Dermis blood vessel endothelial cell (primary cell): ENCODE data around the gene RAB40B. TPM values are rescaled to one million over a fixed set of nuclear protein-coding genes. Genes with fewer than 3 reads are reported as not detected.
"Not testable (repeated sequence)": the region's sequence is repeated elsewhere in the genome, so short reads cannot be mapped to it uniquely, and the experiment has no call there.

Source experiments
- DNase-seq: peaks from one replicate; pipeline ENCODE4 v3.0.0; 2010
- total RNA-seq: library from RNA; depleted of rRNA; stranded (reverse); fragments of >200 nt; gene quantifications from 2 replicates; pipeline ENCODE4 v1.2.3, GENCODE V29; 2014

Gene RAB40B
- total RNA-seq, 1 donor from 2014 or later: 5.8 TPM

DNA sequence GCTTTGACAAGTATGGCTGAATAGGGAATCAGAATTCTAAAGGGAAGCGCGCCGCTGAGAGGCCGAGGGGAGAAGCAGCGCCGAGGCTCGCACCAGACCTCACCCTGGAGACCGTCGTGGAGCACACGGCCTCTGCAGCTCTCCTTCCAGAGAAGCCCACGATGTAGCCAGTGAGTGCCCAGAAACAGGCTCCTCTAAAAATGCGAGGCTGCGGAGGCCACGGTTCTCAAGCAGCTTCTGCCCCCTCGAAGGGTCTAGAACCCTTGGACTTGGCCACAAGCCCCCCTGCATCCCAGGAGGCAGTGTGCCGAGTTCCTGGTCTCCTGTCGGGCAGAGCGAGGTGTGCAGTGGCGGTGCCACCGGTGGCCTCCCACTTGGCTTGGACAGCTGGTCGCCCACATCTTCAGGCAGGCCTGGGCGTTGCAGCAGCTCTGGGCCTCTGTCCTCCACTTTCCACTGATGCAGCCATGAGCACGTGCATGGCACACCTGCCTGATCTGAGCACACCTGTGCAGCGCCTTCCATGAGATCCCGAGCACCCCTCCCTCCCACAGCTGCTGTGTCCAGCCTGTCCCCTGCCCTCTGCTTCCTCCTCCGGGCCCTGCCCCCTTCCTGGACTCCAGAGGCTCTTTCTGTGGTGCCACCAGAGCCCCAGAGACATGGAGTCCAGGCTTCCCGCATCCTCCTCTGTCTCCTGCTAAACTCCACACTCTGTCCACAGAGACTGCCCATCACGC, 31.4 kb downstream of the RAB40B start:
- DNase-seq: no peak

DNA sequence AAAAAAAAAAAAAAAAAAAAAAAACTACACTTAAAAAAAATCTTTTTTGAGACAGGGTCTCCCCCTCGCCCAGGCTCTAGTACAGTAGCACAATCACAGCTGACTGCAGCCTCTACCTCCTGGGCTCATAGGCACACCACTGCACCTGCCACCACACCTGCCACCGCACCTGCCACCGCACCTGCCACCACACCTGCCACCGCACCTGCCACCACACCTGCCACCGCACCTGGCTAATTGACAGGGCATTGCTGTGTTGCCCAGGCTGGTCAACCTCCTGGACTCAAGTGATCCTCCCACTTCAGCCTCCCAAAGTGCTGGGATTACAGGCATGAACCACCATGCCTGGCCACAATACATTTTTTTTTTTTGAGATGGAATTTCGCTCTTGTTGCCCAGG, 32.6 kb downstream of the RAB40B start:
- no peak for DNase-seq

DNA sequence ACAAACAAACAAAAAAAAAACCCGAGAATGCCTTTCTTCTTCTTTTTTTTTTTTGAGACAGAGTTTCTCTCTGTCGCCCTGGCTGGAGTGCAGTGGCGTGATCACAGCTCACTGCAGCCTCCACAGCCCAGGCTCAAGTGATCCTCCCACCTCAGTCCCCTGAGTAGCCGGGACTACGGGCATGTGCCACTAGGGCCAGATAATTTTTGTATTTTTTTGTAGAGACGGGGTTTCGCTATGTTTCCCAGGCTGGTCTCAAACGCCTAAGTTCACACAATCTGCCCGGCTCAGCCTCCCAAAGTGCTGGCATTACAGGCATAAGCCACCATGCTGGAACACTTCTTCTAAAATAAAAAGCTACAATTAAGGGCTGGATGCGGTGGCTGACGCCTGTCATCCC, 33.3 kb downstream of the RAB40B start:
- no peak for DNase-seq

DNA sequence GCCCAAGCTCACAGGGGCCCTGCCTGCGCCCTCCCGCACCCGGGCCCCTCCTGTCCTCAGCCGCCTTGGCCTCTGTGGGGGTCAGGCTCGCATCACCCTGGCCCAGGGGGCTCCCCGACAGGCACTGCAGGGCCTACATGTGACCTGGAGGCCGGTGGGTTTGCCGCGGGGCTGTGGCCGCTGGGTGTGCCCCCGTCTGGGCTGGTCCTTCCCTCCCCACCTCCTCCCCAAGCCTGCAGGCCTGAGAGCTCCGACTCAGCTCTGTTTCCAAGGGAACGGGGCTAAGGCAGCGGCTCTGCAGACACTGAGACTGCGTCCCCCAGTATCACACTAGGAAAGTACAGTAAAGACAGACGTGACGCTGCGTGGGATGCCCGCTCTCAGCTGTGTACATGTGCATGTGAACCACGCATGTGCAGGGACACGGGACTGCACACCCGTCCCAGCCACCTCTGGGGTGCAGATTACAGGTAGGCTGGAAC, 33.8 kb downstream of the RAB40B start:
- DNase-seq: no peak

DNA sequence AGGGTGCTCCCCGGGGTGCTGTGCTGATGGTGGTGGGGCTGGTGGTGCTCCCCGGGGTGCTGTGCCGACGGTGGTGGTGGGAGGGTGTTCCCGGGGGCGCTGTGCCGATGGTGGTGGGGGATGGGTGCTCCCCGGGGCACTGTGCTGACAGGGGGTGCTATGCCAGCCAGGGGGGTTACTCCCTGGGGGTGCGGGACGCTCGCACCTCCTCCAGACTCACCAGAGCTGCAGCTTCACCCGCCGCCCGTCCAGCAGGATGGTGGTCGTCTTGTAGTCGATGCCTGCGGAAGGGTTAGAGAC, 34.3 kb downstream of the RAB40B start:
- no peak for DNase-seq

DNA sequence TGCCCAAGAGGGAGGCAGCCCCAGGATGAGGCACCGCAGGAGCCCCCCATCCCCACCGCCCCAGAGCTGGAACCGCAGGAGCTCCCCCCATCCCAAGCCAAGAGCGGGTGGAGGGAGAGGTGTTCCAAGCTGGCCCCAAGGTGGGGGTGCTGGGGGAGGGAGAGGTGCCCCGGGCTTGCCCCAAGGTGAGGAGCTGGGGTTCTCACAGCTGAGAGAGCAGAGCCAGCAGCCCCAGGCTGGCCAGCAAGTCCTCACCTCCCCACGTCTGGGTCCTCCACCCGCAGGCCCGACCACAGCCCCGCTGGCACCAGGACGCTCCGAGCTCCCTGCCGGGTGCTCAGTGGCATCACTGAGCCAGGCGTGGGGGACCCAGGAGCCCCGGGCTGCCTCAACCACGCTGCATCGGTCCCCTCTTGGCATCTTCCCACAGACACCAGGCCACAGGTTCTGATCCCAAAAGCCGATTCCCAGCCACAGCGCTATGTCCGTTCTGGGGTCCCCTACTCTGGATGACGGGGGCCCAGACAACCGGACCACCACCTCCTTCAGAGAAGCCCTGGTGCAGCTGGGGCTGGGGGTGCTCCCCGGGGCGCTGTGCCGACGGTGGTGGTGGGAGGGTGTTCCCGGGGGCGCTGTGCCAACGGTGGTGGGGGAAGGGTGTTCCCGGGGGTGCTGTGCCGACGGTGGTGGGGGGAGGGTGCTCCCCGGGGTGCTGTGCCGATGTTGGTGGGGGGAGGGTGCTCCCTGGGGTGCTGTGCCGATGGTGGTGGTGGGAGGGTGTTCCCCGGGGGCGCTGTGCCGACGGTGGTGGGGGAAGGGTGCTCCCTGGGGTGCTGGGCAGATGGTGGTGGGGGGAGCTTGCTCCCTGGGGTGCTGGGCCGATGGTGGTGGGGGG, 34.9 kb downstream of the RAB40B start:
- no peak for DNase-seq

DNA sequence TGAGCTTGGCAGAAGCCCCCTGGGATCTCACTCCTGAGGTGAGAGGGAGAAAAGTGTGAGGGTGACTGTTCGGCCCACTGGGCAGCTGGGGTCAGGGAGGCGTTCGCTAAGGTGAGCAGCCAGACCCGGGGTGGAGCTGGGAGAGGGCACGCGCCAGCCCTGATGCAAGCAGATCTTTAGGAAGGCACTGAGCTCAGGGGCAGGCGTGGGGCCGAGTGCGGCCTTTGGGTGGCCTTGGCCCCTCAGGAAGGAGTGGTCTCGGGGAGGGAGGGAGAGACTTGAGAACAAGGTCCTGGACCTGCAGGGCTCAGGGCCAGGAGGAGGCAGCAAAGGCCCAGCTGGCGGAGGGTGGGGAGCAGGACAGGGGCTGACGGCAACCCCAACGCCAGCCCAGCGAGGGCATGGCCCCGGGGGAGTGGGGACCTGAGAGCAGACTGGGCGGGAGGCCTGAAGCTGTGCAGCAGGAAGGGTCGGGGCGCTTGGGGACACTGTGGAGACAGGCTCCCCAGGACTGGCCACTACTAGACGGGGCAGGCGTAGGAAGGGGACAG, 35.7 kb downstream of the RAB40B start:
- DNase-seq: no peak

DNA sequence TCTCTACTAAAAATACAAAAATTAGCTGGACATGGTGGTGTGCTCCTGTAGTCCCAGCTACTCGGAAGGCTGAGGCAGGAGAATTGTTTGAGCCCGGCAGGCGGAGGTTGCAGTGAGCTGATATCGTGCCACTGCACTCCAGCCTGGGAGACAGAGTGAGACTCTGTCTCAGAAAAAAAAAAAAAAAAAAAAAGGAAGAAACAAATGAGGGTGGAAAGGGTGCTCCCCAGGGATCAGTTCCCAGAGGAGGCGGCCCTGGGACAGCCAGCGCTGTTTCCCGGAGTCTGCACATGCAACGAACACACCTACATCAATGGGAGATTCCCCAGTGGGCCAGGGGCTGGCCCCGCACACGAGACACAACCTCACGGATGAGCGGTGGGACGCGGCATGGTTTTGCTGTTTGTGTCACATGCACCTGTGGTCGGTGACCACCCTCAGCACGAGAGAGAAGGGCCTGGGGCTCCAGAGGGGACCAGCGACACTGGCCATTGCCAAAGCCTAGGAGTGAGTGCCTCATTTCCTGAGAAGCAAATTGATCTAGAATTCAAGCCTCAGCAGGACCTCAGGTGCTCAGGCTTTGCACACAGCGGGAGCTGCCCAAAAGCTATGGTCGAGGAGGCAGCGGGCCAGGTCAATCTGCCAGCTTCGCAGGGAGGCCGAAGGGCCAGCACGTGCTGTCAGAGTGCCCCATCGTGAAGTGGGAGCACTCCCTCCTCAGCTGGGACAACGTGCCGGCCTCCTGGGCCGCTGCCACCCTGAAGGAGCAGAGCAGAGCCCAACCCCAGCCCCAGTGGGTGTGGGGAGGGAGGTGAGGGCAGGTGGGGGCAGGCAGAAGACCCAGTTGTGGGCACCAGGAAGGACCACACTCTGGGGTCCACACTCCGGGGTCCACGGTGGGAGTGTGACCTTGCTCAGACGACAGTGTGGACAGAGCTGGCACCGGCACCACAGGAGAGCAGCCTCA, 36.5 kb downstream of the RAB40B start:
- DNase-seq: no peak

DNA sequence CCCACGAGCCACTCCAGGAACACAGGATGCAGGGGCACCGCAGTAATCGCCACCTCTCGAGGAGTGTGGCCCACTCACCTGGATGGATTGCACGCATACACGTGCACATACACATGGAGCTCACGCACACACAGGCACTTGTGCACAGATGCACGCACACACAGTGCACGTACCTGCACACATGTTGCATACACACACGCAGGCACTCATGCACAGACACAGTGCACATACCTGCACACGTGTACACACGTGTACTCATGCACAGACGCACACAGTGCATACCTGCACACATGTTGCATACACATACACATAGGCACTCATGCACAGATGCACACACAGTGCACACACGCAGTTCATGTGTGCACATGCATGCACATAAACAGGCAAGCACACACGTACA, 38.6 kb downstream of the RAB40B start:
- DNase-seq: no peak

DNA sequence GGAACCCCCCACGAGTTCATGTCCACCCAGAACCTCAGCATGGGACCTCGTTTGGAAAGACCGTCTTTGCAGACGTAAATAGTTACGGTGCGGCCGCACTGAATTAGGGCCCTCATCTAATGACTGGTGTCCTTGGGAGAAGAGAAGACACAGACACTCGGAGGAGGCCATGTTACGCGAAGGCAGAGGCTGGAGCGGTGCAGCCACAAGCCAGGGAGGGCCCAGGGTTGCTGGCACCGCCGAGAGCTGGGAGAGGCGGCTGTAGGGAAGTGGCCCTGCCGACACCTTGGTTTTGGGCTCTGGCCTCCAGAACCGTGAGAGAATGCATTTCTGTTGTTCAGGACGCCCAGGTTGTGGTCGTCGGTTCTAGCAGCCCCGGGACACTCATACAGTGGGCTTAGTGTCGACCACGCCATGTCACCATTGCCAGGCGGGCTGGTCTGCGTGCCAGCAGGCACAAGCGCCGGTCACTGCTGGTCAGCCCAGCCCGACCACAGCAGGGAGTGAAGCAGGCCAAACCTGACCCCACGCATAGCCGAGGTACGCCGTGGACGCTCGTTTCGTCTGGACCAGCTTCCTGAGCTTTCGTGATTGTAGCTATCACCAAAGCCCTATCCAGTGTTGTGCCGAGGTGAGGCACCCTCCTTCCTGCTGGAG, 39.6 kb downstream of the RAB40B start:
- DNase-seq: no peak

DNA sequence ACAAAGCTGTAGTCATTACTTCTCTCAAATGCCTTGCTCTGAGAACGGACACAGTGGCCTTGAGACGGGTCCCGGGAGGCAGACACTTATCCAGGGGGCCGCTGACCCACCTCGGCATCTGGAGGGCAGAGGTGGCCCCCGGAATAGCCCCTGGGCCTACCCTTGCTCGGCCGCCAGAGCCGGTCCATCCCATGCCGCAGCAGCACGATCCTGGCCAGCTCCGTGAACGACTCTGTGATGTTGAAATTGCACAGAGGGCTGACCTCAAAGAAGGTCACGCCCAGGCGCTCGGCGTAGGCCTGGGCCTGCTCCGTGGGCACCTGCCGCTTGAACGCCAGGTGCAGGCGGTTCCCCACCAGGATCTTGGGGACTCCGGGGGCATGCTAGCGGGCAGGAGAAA, 40.2 kb downstream of the RAB40B start:
- no peak for DNase-seq

DNA sequence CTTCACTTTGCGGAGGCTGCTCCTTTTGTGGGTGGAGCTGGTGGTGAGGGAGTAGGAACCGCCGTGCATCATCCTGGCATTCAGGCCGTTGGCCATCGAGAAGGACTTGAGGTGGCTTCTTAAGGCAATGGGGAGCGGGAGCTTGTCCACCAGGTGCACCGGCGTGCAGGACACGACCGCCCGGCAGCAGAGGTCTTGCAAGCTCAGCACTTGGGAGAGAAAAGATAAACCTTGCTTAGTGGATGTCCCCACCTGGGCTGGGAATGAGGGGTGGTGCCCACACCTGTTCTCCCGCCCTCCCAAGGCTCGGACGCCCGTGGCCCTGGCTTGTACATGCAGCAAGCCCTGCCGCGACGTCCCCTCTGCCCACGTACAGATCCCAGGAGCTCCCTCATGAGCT, 40.6 kb downstream of the RAB40B start:
- no peak for DNase-seq

DNA sequence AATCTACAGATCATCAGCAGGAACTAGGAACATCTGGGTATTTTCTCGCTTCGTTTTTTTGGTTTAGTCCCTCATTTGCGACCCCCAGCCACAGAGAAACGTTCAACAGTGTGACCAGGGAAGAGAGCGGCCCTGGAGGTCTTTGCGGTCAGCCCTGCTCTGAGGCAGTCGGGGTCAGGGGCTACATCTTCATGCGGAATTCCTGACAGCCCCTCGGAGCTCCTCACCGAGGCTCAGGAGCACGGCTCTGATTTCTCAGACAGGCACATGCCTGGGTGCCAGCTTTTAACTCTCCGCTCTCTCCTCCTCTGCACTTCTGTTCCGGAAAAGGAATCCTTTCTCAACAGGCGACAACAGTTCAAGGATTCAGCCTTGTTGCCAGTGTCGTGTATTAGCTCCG, 42.2 kb downstream of the RAB40B start:
- DNase-seq: no peak

DNA sequence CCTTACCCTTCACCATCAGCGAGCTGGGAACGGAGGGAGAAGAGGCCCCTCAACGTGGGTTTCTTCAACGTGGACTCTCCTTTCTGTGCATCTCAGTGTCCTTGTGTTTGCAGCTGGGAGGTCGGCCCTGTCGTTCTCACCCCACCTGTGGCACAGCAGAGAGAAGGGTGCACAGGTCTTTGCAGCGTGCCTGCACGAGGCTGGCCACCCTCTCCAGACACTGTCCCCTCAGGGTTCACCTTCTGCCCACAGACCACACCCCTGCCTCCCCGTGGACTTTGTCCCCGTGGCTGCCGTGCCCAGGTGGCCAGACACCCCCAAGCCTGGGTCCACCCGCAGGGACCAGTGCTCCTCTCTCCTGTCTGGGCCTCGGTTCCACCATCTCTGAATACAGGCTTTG, 43.0 kb downstream of the RAB40B start:
- no peak for DNase-seq

DNA sequence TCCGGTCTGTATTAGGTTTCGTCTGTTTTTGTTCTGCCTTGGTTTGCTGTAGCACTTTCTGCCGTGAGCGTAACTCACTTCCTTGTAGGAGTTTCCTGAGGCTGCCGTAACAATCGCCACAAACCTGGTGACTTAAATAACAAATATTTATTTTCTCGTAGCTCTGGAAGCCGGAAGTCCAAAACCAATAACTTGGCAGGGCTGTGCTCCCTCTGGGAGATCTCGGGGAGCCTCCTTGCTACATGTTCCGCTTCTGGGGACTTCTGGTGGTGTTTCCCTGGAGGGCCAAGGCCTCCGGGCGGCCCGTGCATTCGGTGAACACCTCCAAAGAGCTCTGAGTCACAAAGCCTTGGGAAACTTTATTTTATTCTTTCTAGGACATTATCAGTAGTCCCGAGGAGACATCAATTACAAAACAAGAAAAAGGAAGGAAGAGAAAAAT, 43.4 kb downstream of the RAB40B start:
- DNase-seq: peak; percentile 72

DNA sequence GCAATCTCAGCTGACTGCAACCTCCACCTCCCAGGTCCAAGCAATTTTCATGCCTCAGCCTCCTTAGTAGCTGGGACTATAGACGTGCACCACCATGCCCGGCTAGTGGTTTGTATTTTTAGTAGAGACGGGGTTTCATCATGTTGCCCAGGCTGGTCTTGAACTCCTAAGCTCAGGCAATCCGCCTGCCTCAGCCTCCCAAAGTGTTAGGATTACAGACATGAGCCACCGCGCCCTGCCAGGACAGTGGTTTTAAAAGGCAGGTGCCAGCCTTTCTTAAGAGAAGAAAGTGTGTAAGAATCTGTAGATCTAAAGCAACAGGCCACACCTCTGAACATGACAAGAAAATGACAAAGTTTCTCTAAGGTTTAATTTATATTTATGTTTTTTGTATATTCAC, 43.9 kb downstream of the RAB40B start:
- not testable (repeated sequence) for DNase-seq

DNA sequence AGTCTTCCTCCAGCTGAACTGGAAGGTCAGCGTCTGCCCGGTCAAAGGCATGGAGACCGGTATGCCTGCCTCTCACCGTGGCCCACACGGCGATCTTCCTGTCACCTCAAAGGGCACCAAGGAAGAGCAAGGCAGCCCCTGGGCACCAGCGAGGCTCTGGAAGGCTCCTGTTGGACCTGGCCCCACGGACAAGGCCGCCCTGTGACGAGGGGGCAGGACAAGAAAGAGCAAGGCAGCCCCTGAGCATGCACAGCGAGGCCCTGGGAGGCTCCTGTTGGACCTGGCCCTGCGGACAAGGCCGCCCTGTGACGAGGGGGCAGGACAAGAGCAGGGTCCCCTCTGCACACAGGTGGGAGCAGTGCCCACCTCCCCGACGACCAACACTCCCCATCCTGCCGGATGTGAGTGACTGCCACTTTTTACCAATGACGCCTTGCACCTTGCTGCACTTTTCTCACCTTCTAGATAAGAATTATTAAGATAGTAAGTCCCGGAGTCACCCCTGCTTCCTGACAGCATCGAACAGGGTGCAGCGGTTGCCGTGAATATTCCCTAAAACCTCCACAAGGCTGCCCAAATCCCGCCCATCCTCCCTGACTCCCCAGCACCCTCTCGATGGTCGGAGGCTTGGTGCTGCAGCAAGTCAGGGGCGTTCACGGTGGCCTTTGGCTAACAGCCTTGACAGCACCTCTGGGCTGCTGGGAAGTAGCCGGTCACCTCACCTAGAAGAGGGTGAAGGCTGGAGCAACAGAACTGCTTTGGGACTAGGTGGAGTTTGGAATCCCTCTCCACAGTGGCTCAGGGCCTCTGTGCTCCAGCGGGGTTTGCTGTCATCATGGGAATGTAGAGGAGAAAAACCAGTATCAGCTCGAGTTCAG, 44.6 kb downstream of the RAB40B start:
- DNase-seq: no peak

DNA sequence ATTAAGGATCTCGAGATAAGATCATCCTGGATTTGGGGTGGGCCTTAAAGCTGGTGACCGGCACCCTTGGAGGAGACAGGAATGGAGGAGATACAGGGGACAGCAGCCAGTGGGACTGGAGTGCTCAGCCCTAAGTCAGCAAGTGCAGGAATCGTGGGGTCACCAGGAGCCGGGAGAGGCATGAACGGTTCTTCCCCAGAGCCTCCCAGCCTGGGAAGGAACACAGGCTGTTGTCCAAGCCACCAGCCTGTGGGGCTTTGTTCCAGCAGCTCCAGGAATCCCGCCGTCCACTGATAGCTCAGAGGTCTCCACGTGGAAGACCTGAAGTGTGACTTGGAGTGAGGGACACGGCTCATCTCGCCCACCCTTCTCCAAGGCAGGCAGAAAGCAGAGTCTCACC, 47.8 kb downstream of the RAB40B start:
- no peak for DNase-seq

DNA sequence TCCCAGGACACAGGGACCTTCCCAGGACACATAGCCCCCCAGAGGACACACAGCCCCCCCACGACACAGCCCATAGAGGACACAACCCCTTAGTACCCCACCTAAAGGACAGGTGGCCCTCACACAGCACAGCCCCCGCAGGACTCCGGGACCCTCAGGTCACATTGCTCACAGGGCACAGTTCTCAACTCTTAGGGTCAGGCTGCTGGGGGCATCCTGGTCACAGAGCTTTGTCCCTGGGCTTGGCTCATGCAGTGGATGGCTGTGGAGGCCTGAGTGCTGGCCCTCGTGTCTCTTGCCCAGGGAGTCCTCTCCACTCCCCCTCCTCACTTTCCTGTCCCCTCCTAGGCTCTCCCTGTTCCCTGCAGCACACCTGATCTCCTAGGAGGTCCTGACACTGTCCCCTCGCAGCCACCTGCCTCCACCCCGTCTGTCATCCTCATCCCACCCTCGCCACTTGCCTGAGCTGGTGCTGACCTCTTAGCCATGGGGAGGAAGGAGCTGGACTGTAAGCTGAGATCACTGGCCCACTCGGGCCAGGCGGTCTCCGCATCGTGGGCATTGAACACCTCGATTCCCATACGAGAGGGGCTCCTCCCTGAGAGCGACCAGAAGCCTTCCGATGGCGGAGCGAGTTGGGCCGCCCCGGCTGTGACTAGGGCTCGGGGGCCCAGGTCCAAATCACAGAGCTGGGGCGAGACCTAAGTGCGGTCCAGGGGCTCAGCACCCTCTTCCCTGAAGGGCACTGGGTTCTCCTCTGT, 48.8 kb downstream of the RAB40B start:
- DNase-seq: no peak

DNA sequence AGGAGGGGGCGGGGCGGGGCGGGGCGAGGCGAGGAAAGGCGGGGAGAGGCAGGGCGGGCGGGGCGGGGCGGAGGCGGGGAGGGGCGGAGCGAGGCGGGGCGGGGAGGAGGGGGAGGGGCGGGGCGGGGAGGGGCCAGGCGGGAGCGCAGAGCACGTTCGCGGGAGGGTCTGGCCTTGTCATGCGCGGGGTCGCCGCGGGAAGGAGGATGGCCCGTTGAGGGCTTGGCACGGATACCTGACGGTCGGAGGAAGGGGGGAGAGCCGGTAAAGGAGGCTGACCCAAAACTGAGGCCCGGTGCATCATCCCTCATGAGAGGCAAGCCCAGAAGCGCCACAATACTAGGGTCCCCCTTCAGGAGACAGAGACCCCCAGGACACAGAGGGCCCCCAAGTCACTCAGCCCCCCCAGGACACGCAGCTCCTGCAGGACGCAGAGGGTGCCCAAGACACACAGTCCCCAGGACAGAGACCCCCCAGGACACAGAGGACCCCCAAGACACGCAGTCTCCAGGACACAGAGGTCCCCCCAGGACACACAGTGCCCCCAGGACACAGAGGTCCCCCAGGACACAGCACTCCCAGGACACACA, 49.7 kb downstream of the RAB40B start:
- no peak for DNase-seq
